ENCODE results near the gene HYDIN. TPM values are rescaled to one million over a fixed set of nuclear protein-coding genes. Genes with fewer than 3 reads are reported as not detected.
A peak's percentile ranks its signal among the peaks of the same experiment; 100 is the strongest.
"Not testable (repeated sequence)": the region's sequence is repeated elsewhere in the genome, so short reads cannot be mapped to it uniquely, and the experiment has no call there.

The HYDIN gene
- polyA plus RNA-seq, 2 of the 4 experiments (the other 2 are of a cell fraction), result 0.23 to 0.41 TPM

GRCh38 chr16:71143246-71143645, 87.3 kb downstream of the HYDIN start:
- H3K4me1 ChIP-seq; FAIRE-seq; H3K4me3 ChIP-seq; DNase-seq (ENCODE audit: low read depth in 1 of 2, low spot score in 1 of 2); H3K27ac ChIP-seq; ATAC-seq; H3K4me2 ChIP-seq; H3K9me3 ChIP-seq; CTCF ChIA-PET; POLR2A ChIA-PET: not testable (repeated sequence)
- WGBS (ENCODE audit: missing lambda C conversion rate), result 0% methylated on average over 1 of the region's 2 CpGs

GRCh38 chr16:71110565-71110964, 120.0 kb downstream of the HYDIN start:
- ATAC-seq, result peak in 1 of 2 experiments; percentile 39; a peak in 1 of 6 replicates
- H3K9me3 ChIP-seq; DNase-seq (ENCODE audit: low read depth in 1 of 2, low spot score in 1 of 2); FAIRE-seq; H3K4me3 ChIP-seq; H3K4me2 ChIP-seq; POLR2A ChIA-PET; CTCF ChIA-PET; H3K4me1 ChIP-seq; H3K27ac ChIP-seq: not testable (repeated sequence)
- 5% methylated on average over 1 of the region's 3 CpGs for WGBS (ENCODE audit: missing lambda C conversion rate)

GRCh38 chr16:71109656-71110208, 120.8 kb downstream of the HYDIN start:
- ATAC-seq; H3K9me3 ChIP-seq; H3K4me2 ChIP-seq; H3K4me3 ChIP-seq; H3K27ac ChIP-seq; FAIRE-seq; CTCF ChIA-PET; DNase-seq (ENCODE audit: low read depth in 1 of 2, low spot score in 1 of 2); POLR2A ChIA-PET; H3K4me1 ChIP-seq: not testable (repeated sequence)
- WGBS (ENCODE audit: missing lambda C conversion rate), result 50% methylated on average over 1 of the region's 3 CpGs

GRCh38 chr16:71105881-71106280, 124.6 kb downstream of the HYDIN start:
- H3K27ac ChIP-seq; ATAC-seq; FAIRE-seq; H3K4me2 ChIP-seq; H3K9me3 ChIP-seq; POLR2A ChIA-PET; DNase-seq (ENCODE audit: low read depth in 1 of 2, low spot score in 1 of 2); H3K4me1 ChIP-seq; H3K4me3 ChIP-seq; CTCF ChIA-PET: not testable (repeated sequence)

GRCh38 chr16:71083573-71083972, 146.9 kb downstream of the HYDIN start:
- H3K4me1 ChIP-seq; ATAC-seq; FAIRE-seq; H3K4me2 ChIP-seq; H3K27ac ChIP-seq; DNase-seq (ENCODE audit: low read depth in 1 of 2, low spot score in 1 of 2); H3K4me3 ChIP-seq; POLR2A ChIA-PET; CTCF ChIA-PET; H3K9me3 ChIP-seq: not testable (repeated sequence)
- WGBS (ENCODE audit: missing lambda C conversion rate), result 10% methylated on average over 5 of the region's 6 CpGs

- WGBS (ENCODE audit: missing lambda C conversion rate), result 0% methylated on average over 1 of the region's 1 CpG
- H3K4me3 ChIP-seq; H3K4me1 ChIP-seq; CTCF ChIA-PET; H3K9me3 ChIP-seq; POLR2A ChIA-PET; ATAC-seq; H3K4me2 ChIP-seq; FAIRE-seq; DNase-seq (ENCODE audit: low read depth in 1 of 2, low spot score in 1 of 2); H3K27ac ChIP-seq: not testable (repeated sequence)
These were observed 149.7 kb downstream of the HYDIN start for GRCh38 chr16:71080777-71081176.

- CTCF ChIA-PET; FAIRE-seq; DNase-seq (ENCODE audit: low read depth in 1 of 2, low spot score in 1 of 2); H3K4me2 ChIP-seq; H3K4me1 ChIP-seq; ATAC-seq; H3K27ac ChIP-seq; POLR2A ChIA-PET; H3K4me3 ChIP-seq; H3K9me3 ChIP-seq: not testable (repeated sequence)
- WGBS (ENCODE audit: missing lambda C conversion rate), result no CpG with 5 or more reads among the region's 1 CpG
These were observed 150.3 kb downstream of the HYDIN start for GRCh38 chr16:71080262-71080661.

- not testable (repeated sequence) for H3K9me3 ChIP-seq; DNase-seq (ENCODE audit: low read depth in 1 of 2, low spot score in 1 of 2)
These were observed 159.9 kb downstream of the HYDIN start for GRCh38 chr16:71070651-71071050.

GRCh38 chr16:71069842-71070241, 160.7 kb downstream of the HYDIN start:
- H3K4me3 ChIP-seq; CTCF ChIA-PET; H3K9me3 ChIP-seq; POLR2A ChIA-PET; H3K4me1 ChIP-seq; DNase-seq (ENCODE audit: low read depth in 1 of 2, low spot score in 1 of 2); ATAC-seq; H3K4me2 ChIP-seq; H3K27ac ChIP-seq; FAIRE-seq: not testable (repeated sequence)
- 48% methylated on average over 4 of the region's 4 CpGs for WGBS (ENCODE audit: missing lambda C conversion rate)

More at GRCh38 chr16:71070651-71071050, 159.9 kb downstream of the HYDIN start:
- ATAC-seq, FAIRE-seq, CTCF ChIA-PET, H3K4me1 ChIP-seq, POLR2A ChIA-PET, H3K4me2 ChIP-seq, H3K27ac ChIP-seq, H3K4me3 ChIP-seq: not testable (repeated sequence)
- WGBS (ENCODE audit: missing lambda C conversion rate), result no CpG with 5 or more reads among the region's 1 CpG

- H3K4me2 ChIP-seq; H3K4me3 ChIP-seq; H3K4me1 ChIP-seq; DNase-seq (ENCODE audit: low read depth in 1 of 2, low spot score in 1 of 2); H3K9me3 ChIP-seq; H3K27ac ChIP-seq; FAIRE-seq; ATAC-seq; POLR2A ChIA-PET; CTCF ChIA-PET: not testable (repeated sequence)
- 8% methylated on average over 3 of the region's 3 CpGs for WGBS (ENCODE audit: missing lambda C conversion rate)
These were observed 176.5 kb downstream of the HYDIN start for GRCh38 chr16:71053897-71054609.

- FAIRE-seq; DNase-seq (ENCODE audit: low read depth in 1 of 2, low spot score in 1 of 2); H3K27ac ChIP-seq; H3K4me3 ChIP-seq; H3K4me2 ChIP-seq; H3K9me3 ChIP-seq; ATAC-seq; POLR2A ChIA-PET; CTCF ChIA-PET; H3K4me1 ChIP-seq: not testable (repeated sequence)
- 49% methylated on average over 2 of the region's 2 CpGs for WGBS (ENCODE audit: missing lambda C conversion rate)
These were observed 180.2 kb downstream of the HYDIN start for GRCh38 chr16:71050307-71050706.

Measured in A549 (cell line).